ENCODE measurements around the gene LRRN1.

DNA sequence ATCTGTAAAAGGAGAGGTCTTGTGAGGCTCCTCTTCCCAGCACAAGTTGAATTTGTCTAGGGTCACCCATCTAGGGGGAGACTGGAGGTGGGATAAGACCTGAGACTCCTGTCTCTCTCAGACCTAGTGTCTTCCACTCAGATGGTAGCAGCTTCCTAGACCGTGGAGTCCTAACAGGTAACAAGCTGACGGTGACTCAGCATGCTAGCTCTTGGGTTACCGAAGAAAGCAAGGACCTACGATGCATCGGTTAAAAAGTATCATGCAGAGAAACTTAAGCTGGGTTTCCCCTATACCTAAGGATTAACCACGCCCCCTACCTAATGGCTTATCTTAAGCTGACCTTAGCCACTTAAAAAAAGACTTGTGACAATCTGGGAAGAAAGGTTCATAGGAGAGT is 7.6 kb downstream of the LRRN1 start:
- TF ChIP-seq GATA2 (IDR thresholded peaks at IDR 0.05; ENCODE audit: low read depth, low read length) = no peak
- no peak for TF ChIP-seq GATA3 (IDR thresholded peaks at IDR 0.05; ENCODE audit: low read depth, low read length)
